C4-2B (cell line): ENCODE data around the gene ODF4.

Experiments
- CTCF ChIP-seq: fragments of 450-650 bp; conservative IDR thresholded peaks from 2 replicates; pipeline ENCODE4 v1.5.1; 2017; ENCODE audit warnings: mild to moderate bottlenecking
- ZFX ChIP-seq: fragments of 450-650 bp; IDR thresholded peaks from 2 replicates; pipeline ENCODE4 v1.6.1; 2017

GRCh38 chr17:8338753-8339140 lies 893 bp upstream of the ODF4 start:
- TF ChIP-seq CTCF (no peak), ZFX (no peak)
